ENCODE data around the gene INSC.
A peak's percentile ranks its signal among the peaks of the same experiment; 100 is the strongest.
"Not testable (repeated sequence)": the region's sequence is repeated elsewhere in the genome, so short reads cannot be mapped to it uniquely, and the experiment has no call there.

The INSC gene, protein sequence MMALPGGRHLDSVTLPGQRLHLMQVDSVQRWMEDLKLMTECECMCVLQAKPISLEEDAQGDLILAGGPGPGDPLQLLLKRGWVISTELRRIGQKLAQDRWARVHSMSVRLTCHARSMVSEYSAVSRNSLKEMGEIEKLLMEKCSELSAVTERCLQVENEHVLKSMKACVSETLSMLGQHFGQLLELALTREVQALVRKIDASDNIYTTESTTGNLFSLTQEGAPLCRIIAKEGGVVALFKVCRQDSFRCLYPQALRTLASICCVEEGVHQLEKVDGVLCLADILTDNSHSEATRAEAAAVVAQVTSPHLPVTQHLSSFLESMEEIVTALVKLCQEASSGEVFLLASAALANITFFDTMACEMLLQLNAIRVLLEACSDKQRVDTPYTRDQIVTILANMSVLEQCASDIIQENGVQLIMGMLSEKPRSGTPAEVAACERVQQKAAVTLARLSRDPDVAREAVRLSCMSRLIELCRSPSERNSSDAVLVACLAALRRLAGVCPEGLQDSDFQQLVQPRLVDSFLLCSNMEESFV

DNA sequence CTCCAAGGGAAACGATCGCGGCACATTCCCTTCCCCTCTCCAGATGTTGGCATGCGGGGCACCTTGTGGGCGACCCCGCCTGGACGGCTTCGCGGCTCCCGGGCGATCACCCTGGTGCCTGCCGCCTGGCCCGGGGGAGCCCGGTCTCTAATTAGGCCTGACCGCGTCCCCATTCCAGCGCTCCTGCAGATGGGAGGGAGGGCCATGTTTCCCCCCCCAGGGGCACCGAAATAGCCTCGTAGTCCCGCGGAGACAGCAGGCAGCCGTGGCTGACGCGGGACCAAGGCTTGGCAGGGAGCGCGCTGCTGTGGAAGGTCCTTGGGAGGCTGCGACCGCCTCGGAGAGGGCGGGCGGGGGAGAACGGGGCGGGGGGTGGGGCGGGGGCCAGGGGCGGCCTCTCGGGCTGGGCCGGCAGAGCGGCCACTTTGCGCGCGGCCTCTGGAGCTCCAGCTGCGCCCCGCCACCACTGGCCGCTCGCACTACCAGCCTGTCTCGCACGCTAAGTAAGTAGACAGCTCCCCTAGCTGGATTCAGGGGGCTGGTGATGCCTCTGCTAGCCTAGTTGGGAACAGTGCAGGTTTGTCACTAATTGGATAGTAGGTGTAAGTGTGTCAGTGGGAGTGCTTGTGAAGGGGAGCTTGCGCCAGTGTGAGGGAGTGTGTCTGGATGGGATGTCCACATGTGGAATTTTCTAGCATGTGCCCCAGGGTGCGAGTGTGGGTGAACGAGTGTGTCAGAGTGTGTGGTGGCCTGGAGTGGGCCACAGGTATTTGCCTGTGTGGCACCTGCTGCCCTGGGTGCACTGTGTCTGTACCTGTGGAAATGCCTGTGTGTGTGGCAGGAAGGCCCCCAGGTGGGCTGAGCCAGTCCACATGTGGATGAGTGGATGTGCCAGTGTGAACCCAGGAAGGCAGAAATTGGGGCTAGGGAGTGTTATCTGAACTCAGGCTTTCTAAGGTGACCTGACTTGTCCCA is at the start of gene INSC:
TSS of gene INSC (plus strand) at position 423 of the 975 bp plus-strand sequence. CDS start 34,252 bp downstream, outside the sequence.
- peak; percentile 72 for DNase-seq (ENCODE audit: low spot score)

DNA sequence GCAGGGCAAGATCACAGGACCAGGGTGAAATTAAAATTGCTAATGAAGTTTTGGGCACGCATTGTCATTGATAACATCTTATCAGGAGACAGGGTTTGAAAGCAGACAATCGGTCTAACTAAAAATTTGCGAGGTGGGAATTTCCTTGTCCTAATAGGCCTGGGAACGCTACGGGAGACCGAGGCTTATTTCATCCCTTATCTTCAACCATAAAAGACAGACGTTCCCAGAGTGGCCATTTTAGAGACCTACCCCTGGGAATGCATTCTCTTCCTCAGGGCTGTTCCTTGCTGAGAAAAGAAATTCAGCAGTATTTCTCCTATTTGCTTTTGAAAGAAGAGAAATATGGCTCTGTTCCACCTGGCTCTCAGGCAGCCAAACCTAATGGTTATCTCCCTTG is 45.0 kb upstream of the INSC start:
- DNase-seq (ENCODE audit: low spot score), result not testable (repeated sequence)

DNA sequence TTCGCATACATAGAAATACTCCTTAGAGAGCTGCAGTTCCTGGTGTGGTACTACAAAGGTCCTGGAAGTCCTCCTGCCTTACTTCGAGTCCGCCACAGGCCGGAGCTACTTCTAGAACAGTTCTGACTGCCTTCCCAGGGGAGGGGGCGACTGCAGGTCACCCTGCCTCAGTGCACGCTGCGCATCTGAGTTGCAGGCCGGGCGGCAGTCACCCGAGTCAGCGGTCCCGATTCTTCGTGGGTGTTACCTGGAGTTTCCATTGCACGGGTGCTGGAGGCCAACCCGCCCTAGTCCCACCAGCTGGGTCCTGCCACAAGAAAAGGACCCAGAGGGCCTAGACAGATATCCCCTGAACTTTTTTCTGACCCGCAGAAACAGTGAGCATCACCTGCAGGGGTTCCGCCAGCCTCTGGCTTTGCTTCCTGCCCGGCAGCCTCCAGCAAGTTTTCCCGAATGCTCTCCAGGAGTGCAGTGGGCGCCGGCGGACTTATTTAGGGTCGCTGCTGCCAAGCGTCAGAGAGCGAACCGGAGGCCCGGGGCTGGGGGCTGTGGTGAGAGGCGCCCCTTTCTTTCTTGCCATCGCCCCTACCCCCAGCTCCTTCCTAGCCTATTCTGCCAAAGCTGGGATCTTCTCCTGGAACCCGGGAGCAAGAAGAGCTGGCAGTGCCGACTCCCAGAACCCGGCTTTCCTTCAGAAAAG is 43.0 kb upstream of the INSC start:
- no peak for DNase-seq (ENCODE audit: low spot score)

DNA sequence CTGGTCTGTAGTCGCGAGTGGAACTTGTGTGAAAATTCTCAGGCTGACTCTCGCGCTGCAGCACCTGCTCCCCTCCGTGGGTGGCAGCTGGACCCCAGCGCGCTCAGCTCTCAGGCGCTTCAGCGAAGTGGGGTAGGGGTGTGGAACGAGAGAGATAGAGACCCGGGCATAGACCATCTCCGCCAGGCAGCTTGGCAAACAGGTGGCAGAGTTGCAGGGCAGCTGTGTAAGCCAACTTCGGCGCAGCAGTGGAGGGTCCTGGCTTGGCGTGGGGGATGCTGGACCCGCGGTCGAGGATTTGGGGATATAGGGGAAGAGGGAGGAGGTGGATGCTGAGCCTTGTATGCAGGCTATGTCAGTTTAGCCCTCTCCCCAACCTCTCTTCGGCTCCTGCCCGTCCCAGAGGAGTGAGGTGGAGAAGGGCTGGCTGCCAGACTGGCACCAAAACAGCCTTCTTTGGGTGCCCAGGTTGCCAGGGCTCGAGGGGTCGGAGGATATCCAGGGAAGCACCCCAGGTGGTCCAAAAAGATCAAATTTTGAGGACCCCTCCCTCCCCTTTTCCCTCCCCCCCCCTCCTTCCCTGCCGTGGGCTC is 42.1 kb upstream of the INSC start:
- no peak for DNase-seq (ENCODE audit: low spot score)

DNA sequence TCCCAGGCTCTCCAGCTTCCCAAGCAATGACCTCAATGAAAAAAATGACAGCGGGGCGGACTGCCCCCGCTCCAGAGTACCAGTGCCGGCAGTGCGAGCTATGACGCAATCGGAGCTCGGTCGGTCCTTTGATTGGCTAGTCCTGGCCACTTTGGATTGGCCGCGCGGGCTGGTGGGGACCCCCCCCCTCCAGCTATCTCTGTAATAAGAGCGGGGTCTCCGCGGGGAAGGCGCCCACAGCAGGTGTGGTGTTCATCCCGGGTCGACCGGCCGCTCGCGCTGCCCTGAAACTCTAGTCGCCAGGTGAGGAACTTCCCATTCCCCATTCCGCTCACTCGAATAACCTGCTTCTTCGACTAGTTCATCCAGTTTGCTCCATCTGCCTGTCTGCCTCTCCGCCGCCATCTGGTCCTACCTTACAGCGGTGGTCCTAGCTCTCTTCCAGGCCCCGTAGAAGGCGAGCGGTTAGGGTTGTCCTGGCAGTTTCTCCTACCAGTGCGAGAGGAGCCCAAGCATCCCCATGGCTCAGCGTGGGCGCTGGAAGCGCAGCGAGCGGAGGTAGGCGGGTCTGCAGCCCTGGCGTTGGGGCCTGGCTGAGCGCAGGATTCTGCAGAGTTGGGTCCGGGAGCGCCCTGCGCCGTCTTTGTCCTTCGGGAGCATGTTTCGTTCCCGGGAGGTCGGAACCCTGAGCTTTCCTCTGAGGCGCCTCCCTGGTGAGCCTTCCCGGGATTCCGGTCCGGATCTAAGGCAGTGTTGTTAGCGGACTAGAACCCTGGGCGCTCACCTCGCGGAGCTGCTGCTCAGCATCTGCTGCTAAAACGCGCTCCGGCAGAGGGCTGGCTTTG is 41.1 kb upstream of the INSC start, which contains the start of gene CALCB:
TSS of gene CALCB (plus strand) at position 233 of the 845 bp plus-strand sequence. CDS start 1,126 bp downstream, outside the sequence.
- DNase-seq (ENCODE audit: low spot score), result peak; percentile 82

DNA sequence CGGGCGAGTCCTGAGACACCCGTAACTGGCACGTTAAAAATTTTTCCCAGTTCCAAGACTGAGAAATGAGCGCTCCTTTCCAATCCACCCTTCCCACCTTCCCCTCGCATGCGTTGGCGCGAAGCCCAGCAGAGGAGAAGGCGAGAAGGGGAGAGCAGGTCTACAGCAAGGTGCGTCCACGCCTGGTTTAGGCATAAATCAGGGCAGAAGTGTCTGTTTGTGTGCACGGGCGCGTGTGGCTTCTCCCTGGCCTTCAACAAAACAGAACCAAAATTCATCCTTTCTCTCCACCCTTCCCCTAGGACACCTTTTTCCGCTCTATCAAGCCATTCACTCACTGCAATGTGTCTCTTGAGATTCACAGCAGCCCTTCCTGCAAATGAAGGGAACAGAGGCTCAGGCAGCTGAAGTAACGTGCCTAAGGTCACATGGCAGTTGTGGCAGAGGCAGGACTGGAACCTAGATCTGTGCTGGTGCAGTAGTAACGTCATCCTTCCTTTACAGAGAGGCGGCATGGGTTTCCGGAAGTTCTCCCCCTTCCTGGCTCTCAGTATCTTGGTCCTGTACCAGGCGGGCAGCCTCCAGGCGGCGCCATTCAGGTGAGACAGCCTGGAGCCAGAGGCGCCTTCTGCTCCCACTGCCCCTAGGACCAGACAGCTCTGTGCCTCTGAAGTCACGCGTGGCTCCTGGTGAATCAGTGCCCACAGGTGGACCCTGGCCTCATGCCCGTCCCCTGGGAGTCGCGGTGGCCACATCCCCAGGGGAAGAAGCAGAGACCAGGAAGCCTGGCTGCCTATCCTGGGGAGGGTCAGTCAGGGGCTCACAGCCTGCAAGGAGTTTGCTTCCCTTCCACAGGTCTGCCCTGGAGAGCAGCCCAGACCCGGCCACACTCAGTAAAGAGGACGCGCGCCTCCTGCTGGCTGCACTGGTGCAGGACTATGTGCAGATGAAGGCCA is 40.2 kb upstream of the INSC start:
- peak; percentile 83 for DNase-seq (ENCODE audit: low spot score)

DNA sequence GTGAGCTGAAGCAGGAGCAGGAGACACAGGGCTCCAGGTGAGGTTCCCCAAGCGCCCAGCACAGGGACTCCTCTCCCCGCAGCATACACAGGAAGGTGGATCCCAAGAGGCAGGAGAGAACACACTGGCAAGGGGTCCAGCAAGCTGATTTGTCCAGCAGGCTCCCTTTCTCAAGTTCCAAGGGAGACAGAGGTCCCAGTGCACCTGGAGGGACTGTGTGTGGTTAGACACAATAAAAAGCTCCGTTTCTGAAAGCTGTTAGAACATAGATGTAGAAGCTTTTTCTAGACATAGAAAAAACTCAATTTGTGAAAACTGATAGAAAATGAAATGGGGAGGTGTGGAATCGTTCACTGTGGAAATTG is 39.6 kb upstream of the INSC start:
- DNase-seq (ENCODE audit: low spot score), result no peak

DNA sequence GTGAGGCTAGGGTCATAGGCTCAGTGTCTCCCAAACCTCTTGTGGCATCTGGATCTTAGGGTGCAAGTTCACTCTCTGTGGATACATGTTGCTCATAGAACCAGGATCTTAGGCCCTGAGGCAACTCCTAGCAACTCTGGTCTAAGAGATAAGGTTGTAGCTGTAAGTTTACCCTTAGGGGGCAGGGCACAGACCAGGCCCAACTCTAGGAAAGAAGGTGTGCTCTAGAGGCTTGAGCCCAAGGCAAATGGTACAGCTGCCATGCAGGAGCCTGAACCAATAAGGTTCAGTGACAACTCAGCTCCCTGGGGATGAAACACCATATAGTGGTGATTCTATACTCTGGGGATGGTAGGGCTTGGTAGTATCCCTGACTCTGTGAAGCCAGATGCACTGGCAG is 23.5 kb upstream of the INSC start:
- no peak for DNase-seq (ENCODE audit: low spot score)

DNA sequence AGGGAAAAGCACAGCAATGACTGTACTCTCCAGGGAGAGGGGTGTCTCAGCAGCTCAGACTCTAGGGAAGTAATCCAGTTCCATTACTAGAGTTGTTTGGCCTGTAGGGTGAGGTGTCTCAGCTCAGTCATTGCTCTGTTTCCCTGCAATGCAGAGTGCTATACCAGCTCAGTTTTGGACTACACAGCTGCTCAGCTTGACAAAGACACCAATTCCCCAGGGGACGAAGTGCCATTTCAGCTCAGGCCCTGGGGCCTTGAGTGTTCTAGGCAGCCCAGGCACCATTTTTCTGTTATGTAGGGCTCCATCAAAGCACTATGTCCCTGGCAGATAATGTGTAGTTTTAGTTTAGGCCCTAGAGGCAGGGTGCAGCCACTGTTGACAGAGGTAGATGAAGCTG is 23.1 kb upstream of the INSC start:
- no peak for DNase-seq (ENCODE audit: low spot score)

DNA sequence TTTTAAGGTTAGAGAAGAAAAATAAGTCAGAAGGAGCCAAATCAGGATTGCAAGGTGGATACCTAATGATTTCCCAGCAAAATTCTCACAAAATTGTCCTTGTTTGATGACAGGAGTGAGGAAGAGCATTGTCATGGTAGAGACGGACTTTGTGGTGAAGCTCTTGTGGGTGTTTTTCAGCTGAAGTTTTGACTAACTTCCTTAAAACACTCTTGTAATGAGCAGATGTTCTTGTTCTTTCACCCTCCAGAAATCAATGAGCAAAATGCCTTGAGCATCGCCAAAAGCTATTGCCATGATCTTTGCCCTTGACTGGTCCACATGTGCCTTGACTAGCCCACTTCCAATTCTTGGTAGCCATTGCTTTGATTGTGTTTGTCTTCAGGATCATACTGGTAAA is 21.3 kb upstream of the INSC start:
- no peak for DNase-seq (ENCODE audit: low spot score)

DNA sequence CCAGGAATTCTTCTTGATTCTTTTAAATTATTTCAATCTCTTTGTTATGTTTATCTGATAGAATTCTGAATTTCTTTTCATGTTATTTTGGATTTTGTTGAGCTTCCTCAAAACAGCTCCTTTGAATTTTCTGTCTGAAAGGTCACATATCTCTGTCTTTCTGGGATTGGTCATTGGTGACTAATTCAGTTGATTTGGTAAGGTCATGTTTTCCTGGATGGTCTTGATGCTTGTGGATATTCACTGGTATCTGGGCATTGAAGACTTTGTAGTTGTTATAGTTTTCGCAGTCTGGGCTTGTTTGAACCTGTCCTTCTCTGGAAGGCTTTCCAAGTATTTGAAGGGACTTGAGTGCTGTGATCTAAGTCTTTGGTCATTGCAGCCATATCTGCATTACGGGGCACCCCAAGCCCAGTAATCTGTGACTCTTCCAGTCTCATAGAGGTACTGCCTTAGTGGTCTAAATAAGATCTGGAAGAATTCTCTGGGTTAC is 18.9 kb upstream of the INSC start:
- DNase-seq (ENCODE audit: low spot score), result no peak

DNA sequence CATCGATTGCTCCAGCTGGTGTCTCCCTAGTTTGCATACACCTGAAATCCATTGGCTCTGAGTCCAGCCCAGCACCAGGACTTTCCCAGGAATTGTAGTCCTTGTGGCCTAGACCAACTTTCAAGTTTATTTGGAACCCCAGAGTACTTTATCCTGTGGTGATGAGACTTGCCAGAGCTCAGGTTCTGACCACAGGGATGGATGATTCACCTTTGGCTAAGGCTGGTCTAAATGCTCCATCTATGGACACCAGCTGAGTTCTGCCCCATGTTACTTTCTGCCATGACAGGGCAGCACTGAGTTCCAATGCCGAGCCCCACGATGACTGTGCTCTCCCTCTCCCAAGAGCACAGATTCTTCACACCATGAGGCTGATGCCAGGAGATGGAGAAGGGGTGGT is 17.3 kb upstream of the INSC start:
- DNase-seq (ENCODE audit: low spot score), result no peak

DNA sequence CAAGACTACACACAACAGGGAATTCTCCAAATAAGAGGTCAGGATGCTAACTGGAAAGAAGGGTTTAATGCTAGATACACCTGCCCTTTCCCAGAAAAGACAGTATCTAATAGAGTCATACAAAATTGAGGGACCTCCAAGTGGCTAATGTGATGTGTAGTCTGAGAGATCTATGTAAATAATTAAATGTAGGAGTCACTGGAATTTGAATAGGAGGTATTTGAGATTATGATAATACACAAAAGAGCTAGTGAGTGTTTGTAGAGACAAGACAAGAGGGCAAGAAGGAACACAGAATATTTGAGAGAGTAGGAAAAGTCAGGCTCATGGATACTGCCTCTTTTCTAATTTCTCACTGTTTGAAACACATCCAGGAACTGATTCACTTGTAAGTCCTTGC is 15.5 kb upstream of the INSC start:
- no peak for DNase-seq (ENCODE audit: low spot score)

DNA sequence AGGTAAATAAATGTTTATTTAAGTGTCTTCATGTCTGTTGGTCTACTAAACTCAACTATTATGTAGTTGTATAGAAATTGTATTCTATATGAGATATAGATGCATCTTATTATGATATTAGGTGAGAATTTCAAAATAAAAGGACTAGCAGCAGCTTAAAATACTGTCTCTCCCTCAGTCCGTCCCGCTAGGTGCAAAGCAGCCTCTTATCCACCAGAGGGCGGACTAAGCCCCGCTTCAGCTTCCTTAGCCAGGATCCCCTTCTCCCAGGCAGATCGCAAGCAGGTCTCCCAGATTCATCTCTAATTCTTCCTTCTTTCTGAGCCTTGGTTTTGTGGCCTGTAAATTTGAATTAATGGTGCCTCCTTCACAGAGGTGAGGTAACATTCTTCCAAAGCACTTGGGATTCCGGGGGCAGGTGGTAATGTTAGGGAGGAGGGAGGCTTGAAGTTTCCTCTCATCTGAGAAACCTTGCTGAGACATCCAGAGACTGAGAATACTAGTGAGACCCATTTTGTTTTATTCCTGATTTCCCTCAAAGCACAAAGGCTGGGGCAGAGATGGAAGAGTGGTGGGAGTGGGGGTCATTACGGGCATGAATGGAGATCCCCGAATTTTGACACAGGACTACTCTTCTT is 13.5 kb upstream of the INSC start:
- peak; percentile 76 for DNase-seq (ENCODE audit: low spot score)

DNA sequence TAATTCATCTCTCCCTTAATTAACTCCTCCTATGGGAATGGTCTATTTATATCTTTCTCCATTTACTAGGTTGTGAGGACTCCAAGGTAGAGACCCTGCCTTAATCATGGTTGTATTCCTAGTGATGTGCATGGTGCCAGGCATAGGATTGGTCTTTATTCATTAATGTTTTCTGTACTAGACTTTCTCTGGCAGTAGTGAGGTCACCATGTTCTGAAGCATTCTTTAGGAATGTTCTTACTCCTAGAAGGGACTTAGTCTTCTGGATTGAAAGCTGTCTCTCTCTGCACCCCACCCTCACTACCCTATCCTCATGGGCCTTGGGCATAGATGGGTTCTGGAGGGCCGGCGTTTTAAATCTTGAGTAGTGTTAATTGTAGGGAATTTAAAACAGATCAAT is 10.6 kb upstream of the INSC start:
- no peak for DNase-seq (ENCODE audit: low spot score)

DNA sequence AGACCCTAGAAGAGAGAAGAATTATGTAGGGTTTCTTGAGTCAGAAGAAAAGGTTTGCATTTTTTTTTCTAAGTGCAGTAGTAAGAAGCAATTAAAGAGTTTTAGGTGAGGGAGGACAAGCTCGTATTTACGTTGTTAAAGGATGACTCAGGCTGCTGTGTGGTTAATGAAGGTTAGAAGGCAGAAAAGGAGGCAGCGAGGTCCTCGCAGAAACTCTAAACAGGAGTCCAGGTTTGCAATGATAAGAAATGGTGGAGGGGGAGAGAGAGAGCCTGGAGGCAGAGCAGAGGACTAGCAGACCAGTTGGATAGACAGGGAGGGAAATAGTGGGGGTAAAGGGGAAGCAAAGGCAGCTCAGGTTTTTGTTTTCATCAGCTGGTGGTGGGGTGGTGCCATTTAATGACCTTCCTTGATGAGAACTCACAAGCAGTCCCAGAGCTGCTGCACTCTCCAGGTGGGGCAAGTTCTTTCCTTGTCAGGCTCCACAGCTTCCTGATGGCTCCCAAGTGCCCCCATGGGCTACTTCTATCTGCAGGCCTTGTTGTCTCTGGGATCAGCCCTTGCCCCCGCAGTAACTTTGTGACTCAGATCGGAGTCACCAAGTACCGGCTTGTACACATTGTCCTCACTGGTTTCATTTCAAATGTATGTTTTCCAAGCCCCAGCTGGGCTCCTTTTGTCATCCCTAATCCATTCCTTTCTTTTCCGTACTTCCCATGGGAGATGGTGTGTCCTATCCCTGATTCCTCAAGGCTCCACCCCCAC is 8.3 kb upstream of the INSC start:
- DNase-seq (ENCODE audit: low spot score), result no peak

DNA sequence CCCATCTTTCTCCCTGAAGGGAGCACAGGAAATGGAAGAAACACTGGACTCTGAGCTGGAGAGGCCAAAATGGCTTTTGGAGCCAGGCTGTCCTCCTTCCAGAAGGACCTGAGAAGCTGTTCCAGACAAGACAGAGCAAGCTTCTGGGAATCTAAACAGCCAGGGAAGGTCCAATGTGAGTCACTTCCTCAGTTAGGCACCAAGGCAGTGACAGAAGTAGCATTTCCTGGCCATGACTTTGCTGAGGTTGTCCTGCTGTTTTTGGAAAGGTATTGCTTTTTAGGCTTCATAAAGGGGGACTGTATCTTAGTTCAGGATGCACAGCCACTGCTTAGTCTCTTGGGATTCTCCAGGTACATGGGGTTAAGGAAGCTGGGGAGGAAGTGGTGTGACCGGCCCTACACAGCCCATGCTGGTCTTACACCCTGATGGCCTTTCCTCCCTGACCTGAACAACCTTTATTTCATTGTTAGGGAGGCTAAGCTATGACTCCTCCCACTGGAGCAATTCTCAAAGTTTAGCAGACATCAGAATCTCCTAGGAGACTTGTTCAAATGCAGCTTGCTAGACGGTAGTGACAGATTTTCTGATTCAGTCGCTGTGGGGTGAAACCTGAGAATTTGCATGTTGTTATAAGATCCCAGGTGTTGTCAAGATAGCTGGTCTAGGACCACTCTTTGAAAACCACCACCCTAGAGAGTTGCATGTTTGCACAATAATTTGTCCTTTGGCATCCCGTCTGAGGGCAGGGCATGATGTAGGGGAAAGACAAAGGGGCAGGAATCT is 6.8 kb upstream of the INSC start:
- DNase-seq (ENCODE audit: low spot score), result no peak
